ENCODE results near the gene CA10.

DNA sequence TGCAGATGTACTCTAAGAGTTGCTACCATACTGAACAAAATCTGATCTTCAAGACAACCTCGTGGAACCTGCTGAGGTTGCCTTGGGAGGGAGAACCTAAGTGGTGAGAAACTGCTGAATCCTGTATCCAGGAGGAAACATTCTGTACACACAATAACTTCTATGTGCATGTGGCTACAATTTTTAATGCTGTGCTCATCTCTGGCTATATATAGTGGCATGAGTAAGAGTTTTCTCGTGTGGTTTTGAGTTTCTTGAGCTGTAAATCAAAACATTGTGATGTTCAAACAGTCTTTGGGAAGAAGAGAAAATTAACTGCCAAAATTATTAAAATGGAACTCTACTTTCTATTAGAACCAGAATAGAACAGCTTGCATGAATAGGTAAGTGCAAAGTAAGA is 206.8 kb downstream of the CA10 start:
- TF ChIP-seq, protein P1, sequence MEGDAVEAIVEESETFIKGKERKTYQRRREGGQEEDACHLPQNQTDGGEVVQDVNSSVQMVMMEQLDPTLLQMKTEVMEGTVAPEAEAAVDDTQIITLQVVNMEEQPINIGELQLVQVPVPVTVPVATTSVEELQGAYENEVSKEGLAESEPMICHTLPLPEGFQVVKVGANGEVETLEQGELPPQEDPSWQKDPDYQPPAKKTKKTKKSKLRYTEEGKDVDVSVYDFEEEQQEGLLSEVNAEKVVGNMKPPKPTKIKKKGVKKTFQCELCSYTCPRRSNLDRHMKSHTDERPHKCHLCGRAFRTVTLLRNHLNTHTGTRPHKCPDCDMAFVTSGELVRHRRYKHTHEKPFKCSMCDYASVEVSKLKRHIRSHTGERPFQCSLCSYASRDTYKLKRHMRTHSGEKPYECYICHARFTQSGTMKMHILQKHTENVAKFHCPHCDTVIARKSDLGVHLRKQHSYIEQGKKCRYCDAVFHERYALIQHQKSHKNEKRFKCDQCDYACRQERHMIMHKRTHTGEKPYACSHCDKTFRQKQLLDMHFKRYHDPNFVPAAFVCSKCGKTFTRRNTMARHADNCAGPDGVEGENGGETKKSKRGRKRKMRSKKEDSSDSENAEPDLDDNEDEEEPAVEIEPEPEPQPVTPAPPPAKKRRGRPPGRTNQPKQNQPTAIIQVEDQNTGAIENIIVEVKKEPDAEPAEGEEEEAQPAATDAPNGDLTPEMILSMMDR (IDR thresholded peaks at IDR 0.05) = no peak
- no peak for TF ChIP-seq POLR2A (IDR thresholded peaks at IDR 0.05)
